CD4-positive, alpha-beta T cell treated with Interleukin-21 for 1 hour (primary cell): Measurements from ENCODE around the gene CHEK1.
A peak's percentile ranks its signal among the peaks of the same experiment; 100 is the strongest.
"Not testable (repeated sequence)": the region's sequence is repeated elsewhere in the genome, so short reads cannot be mapped to it uniquely, and the experiment has no call there.

ENCODE experiments used
- DNase-seq: peaks from one replicate; pipeline ENCODE4 v3.0.0-alpha.2; 2020

CHEK1 gene

GRCh38 chr11:125624756-125625213 lies at the start of gene CHEK1:
CHEK1 (plus strand) TSS chr11:125625163; CDS start chr11:125626769, 1,606 bp downstream.
- no peak for DNase-seq

DNA sequence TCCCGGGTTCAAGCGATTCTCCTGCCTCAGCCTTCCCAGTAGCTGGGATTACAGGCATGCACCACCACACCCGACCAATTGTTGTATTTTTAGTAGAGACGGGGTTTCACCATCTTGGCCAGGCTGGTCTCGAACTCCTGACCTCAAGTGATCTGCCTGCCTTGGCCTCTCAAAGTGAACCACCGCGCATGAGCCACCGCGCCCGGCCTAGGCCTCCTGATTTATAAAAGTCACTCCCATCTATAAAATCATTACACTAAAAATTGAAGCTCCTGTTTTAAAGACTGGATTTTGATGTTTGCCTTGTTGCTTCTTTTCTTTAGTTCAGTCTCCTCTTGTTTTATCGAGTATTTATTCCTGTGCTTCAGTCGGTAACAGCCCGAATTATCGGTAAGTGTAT lies 47.8 kb upstream of the CHEK1 start:
- DNase-seq: not testable (repeated sequence)

- no peak for DNase-seq
Measured at GRCh38 chr11:125578783-125579182, 46.2 kb upstream of the CHEK1 start.

GRCh38 chr11:125579811-125580210 lies 45.2 kb upstream of the CHEK1 start:
- no peak for DNase-seq

GRCh38 chr11:125583496-125583895 lies 41.5 kb upstream of the CHEK1 start:
- DNase-seq: no peak

GRCh38 chr11:125585487-125585886 lies 39.5 kb upstream of the CHEK1 start:
- no peak for DNase-seq

GRCh38 chr11:125586623-125587022 lies 38.3 kb upstream of the CHEK1 start:
- no peak for DNase-seq

GRCh38 chr11:125587480-125587879 lies 37.5 kb upstream of the CHEK1 start:
- no peak for DNase-seq

GRCh38 chr11:125588505-125588904 lies 36.5 kb upstream of the CHEK1 start:
- DNase-seq: no peak

DNA sequence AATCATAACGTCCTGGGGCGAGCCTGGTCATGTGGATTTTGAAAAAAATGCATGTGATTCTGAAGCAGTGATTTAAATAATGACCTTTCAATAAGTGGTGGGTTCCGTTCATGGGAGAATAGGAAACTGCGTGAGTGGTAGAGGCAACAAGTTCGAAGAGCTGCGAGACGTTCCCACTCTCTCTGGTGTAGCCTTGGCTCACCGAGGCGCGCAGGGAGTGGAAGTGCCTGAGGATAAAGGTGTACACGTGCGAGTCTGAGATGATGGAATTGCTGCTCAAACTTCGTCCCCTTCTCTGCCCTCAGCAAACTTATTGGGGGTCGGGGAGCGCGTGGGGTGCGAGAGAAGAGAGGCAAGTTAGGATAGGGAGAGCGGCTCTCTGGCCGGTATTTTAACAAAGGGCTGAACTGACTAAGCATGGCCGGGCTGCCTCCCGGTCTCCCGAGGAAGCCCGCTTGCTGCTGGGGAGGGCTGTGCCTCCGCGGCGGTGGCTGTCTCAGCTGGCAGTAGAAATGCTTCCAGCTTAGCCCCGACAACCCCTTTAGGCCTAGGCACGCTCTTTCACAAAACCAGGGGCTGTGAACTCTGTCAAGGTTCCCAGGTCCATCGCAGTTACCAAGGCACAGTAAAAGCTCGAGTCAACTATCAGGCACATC lies 33.2 kb upstream of the CHEK1 start:
- peak; percentile 37 for DNase-seq

- peak; percentile 99 for DNase-seq
Measured at GRCh38 chr11:125592305-125593113, 32.5 kb upstream of the CHEK1 start, which contains the start of gene STT3A. STT3A (plus strand) TSS chr11:125592852; CDS start chr11:125595916, 3,064 bp downstream.

GRCh38 chr11:125593114-125593820 lies 31.7 kb upstream of the CHEK1 start:
- peak; percentile 9 for DNase-seq

DNA sequence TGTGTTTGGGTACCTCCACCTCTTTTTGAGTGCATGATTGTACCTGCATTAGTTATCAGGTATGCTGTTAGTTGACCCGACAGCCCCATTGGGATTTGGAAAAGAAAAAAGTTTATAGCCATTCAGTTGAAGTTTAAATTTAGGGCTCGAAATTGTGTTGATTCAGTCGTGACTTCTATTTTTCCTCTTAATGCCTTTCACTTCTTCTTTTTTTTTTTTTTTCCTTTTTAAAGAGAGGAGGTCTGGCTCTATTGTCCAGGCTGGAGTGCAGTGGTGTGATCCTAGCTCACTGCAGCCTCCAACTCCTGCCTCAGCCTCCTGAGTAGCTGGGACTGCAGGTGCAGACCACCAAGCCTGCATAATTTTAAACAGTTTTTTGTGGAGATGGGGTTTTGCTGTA lies 30.0 kb upstream of the CHEK1 start:
- no peak for DNase-seq

DNA sequence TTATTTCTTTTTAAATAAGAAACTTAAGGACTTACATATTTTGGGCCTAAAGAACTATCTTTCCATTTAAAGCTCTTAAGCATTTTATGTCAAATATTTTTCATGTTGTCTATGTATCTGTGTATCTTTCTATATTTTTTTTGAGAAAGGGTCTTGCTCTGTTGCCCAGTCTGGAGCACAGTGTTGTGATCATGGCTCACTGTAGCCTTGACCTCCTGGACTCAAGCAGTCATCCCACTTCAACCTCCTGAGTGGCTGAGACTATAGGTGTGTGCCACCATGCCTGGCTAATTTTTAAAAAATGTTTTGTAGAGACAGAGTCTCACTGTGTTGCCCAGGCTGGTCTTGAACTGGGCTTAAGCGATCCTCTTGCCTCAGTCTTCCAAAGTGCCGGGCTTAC lies 24.3 kb upstream of the CHEK1 start:
- DNase-seq: no peak

DNA sequence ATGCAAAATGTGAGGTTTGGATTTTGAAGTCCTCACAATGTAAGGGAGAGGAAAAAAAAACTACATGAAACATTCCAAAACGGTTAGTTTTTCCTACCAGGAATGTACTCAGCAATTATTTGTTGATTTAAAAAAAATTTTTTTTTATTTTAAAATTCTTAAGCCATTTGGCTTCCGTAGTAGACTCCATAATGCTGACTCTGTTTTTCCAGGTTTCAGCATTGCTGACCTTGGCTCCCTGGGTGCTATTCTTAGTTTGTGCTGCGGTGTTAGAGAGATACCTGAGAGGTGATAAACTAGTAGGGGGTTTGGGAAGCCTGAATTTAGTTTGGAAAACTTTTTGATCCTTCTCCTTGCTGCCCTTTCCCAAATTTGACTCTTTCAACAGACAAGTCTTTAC lies 21.8 kb upstream of the CHEK1 start:
- DNase-seq: no peak

- DNase-seq: no peak
Measured at GRCh38 chr11:125605417-125605816, 19.5 kb upstream of the CHEK1 start.

GRCh38 chr11:125609545-125609944 lies 15.4 kb upstream of the CHEK1 start:
- DNase-seq: no peak

DNA sequence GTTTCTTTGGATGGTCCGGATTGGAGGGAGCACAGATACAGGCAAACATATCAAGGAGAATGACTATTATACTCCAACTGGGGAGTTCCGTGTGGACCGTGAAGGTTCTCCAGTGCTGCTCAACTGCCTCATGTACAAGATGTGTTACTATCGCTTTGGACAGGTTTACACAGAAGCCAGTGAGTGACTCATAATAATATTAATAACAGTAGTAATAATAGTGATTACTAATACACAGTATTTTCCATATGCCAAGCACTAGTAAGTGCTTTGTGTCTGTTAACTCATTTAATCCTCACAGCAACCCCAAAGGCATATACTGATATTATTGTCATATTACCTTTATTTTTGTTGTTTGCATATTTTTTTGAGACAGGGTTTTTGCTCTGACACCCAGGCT lies 6.6 kb upstream of the CHEK1 start:
- no peak for DNase-seq

DNA sequence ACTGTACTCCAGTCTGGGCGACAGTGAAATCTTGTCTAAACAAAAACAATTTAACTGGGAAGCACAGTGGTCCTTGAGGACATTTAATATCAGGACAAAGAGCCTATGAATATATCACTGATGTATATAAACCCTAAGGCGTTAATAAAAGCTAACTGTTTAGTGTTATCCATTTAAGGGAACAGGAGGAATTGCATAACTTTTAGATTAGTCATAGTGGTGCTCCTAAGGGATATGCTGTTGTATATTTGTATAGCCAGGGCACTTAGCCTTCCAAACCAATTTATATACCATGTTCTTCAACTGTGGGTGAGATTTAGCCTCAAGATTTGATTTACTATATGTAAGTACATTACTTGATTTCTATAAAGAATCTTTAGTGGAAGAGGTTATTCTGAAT lies 3.0 kb upstream of the CHEK1 start:
- DNase-seq: no peak

GRCh38 chr11:125623064-125623463 lies 1.9 kb upstream of the CHEK1 start:
- DNase-seq: no peak

GRCh38 chr11:125625225-125625629 lies 264 bp downstream of the CHEK1 start:
- no peak for DNase-seq

- DNase-seq: peak; percentile 86
Measured at GRCh38 chr11:125625630-125626287, 796 bp downstream of the CHEK1 start.
